ENCODE data around the gene WWTR1.

- TF ChIP-seq CTCF (IDR thresholded peaks at IDR 0.05) (no peak), JUN (IDR thresholded peaks at IDR 0.05) (no peak), HMGXB4 (CRISPR knock-in tag; IDR thresholded peaks at IDR 0.05; ENCODE audit: borderline replicate concordance) (no peak), BCL3 (IDR thresholded peaks at IDR 0.05) (no peak), TFCP2L1 (CRISPR knock-in tag; IDR thresholded peaks at IDR 0.05) (no peak), USF2 (IDR thresholded peaks at IDR 0.05) (no peak), MAFK (IDR thresholded peaks at IDR 0.05; ENCODE audit: partially characterized antibody) (no peak), CEBPB (IDR thresholded peaks at IDR 0.05) (no peak), EP300 (IDR thresholded peaks at IDR 0.05) (no peak), POLR2A (IDR thresholded peaks at IDR 0.05; ENCODE audit: low read length) (no peak), CBX2 (IDR thresholded peaks at IDR 0.05; ENCODE audit: borderline replicate concordance, low read depth) (no peak), CHD4 (IDR thresholded peaks at IDR 0.05; ENCODE audit: borderline replicate concordance) (no peak), MAX (IDR thresholded peaks at IDR 0.05) (no peak), HDAC2 (IDR thresholded peaks at IDR 0.05) (no peak)
Measured at GRCh38 chr3:149604125-149604875, 53.5 kb downstream of the WWTR1 start.
